Measurements from ENCODE around the gene RGS17. TPM values are rescaled to one million over a fixed set of nuclear protein-coding genes. Genes with fewer than 3 reads are reported as not detected.
"Not testable (repeated sequence)": the region's sequence is repeated elsewhere in the genome, so short reads cannot be mapped to it uniquely, and the experiment has no call there.

The RGS17 gene
- total RNA-seq, 2 donors from 2014 or later: 0.26 to 0.45 TPM

DNA sequence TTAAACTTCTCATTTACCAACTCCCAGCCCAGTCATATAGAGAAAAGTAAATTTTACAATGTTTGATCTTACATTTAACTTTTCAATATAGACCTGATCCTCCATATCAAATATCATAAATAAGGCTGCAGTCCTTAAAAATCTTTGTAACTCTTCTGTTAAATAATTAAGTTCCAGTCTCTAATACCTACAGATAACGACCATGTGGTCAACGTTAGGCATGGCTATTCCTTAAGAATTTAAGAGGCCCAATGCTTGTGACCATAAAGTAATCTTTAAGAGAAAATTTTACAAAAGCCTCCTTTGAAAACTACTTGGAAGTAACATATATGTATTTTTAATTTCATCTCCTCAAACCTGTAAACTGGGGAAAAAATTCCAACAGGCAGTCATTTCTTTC, 149.9 kb downstream of the RGS17 start:
- peak overlapping the region; percentile 0 to 4 for H3K27ac Mint-ChIP-seq
- H3K36me3 Mint-ChIP-seq: peaks cover 21% of the 10 kb centered on the region
- H3K9me3 Mint-ChIP-seq: no peaks in the 10 kb centered on the region
- H3K4me3 Mint-ChIP-seq: peak overlapping the region; percentile 70
- no peak for DNase-seq (ENCODE audit: low spot score)
- peaks cover 30 to 43% of the 10 kb centered on the region in 2 donors for H3K4me1 Mint-ChIP-seq (ENCODE audit: low read depth in 2 of 2)
- H3K27me3 Mint-ChIP-seq: no peaks in the 10 kb centered on the region
- no peak for ATAC-seq

DNA sequence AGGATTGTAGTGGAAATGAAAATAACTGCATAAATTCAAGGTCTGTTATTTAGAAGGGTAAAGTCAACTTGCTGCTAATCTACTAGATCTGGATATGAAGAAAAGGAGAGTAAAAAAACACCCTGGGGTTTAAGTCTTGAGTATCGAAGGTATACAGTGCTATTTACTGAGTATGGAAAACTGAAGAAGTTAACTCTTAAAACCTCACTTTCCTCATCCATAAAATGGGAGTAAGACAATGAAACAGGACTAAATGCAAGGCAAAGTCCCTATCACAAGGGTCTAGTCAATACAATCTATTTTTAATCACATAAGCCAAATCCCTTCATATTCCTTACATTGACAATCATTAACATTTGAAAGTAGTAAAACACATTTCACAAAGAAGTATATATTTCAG, 150.4 kb downstream of the RGS17 start:
- H3K4me1 Mint-ChIP-seq (ENCODE audit: low read depth in 2 of 2): peaks cover 30 to 46% of the 10 kb centered on the region in 2 donors
- H3K9me3 Mint-ChIP-seq: no peaks in the 10 kb centered on the region
- peak overlapping the region; percentile 70 for H3K4me3 Mint-ChIP-seq
- H3K27ac Mint-ChIP-seq: peak overlapping the region in 1 of 2 donors; percentile 0
- DNase-seq (ENCODE audit: low spot score) (no peak), ATAC-seq (no peak)
- H3K27me3 Mint-ChIP-seq: no peaks in the 10 kb centered on the region
- peaks cover 21% of the 10 kb centered on the region for H3K36me3 Mint-ChIP-seq

DNA sequence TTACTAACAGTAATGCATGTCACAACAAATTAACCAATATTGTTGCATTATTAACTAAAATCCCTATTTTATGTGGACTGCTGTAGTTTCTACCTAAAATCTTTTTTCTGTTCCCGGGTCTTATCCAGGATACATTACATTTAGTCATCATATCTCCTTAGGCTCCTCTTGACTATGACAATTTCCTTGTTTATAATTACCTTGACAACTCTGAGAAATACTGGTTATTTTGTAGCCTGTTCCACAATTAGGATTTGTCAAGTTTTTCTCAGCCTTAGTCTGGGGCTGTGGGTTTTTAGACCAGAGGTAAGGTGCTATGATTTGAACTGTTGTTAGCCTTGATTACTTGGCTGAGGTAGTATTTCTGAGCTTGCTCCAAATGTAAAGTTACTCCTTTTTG, 152.0 kb downstream of the RGS17 start:
- H3K36me3 Mint-ChIP-seq: peaks cover 31% of the 10 kb centered on the region
- H3K27ac Mint-ChIP-seq: no peak overlapping the region
- H3K4me3 Mint-ChIP-seq: no peak overlapping the region
- no peaks in the 10 kb centered on the region for H3K27me3 Mint-ChIP-seq
- no peak for ATAC-seq
- no peak for DNase-seq (ENCODE audit: low spot score)
- H3K4me1 Mint-ChIP-seq (ENCODE audit: low read depth in 2 of 2): peaks cover 28 to 43% of the 10 kb centered on the region in 2 donors
- H3K9me3 Mint-ChIP-seq: no peaks in the 10 kb centered on the region

DNA sequence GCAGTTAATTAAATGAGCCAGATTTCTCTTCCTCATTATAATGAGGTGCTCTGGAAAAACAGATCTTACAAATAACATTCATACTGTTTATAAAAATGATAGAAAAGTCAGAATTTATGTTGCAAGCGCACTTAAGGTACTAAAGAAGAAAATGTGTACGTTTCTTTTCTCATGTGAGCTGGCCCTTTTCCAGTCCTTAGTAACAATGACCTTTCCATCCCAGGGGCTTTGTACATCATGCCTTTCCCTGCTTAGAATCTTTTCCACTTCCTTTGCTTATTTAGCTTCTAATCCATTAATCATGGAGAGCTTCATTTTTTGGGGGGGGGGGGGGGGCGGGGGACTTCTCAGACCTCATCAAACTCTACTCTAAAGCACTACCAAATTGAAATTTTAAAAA, 153.0 kb downstream of the RGS17 start:
- no peaks in the 10 kb centered on the region for H3K9me3 Mint-ChIP-seq
- ATAC-seq (no peak), DNase-seq (ENCODE audit: low spot score) (no peak)
- no peaks in the 10 kb centered on the region for H3K27me3 Mint-ChIP-seq
- no peak overlapping the region for H3K27ac Mint-ChIP-seq
- peaks cover 40% of the 10 kb centered on the region for H3K36me3 Mint-ChIP-seq
- peaks cover 33 to 39% of the 10 kb centered on the region in 2 donors for H3K4me1 Mint-ChIP-seq (ENCODE audit: low read depth in 2 of 2)
- no peak overlapping the region for H3K4me3 Mint-ChIP-seq

DNA sequence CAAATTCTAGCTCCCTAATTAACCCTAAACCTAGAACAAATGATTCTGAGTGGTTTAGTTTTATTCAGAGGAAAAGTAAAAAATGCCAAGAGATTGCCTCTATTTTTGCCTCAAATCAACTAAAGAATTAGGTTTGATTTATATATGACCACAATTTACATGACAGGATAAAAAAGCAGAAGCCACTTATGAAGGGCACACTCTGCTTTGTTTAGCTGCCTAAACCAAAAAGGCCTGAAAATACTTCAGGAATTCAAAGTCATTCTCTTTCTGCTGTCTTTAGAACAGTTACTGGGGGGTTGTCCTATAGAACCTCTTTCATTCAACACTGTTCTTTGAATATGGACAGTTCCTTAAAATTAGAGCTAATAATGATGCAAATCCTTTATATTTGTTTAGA, 153.5 kb downstream of the RGS17 start:
- DNase-seq (ENCODE audit: low spot score) (no peak), ATAC-seq (no peak)
- H3K27me3 Mint-ChIP-seq: no peaks in the 10 kb centered on the region
- peaks cover 41% of the 10 kb centered on the region for H3K36me3 Mint-ChIP-seq
- no peak overlapping the region for H3K27ac Mint-ChIP-seq
- no peak overlapping the region for H3K4me3 Mint-ChIP-seq
- H3K4me1 Mint-ChIP-seq (ENCODE audit: low read depth in 2 of 2): peaks cover 33 to 39% of the 10 kb centered on the region in 2 donors
- H3K9me3 Mint-ChIP-seq: no peaks in the 10 kb centered on the region

DNA sequence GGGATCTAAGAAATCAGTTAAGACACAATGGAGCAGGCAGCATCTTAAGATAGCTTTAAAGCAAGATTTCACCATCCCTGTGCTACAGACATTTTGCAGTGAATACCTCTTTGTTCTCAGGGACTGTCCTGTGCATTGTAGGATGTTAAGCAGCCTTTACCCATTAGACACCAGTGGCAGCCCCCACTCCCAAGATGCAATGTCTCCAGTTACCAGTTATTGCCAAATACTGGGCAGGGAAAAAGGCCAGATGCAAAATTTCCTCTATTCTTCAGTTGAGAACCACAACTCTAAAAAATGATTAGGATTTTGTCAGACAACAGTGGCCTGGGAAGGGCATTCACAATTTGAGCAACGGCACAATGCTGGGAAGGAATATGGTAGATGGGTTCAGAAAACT, 154.3 kb downstream of the RGS17 start:
- H3K27ac Mint-ChIP-seq: peak overlapping the region; percentile 12 to 27
- no peaks in the 10 kb centered on the region for H3K27me3 Mint-ChIP-seq
- peak overlapping the region; percentile 32 for H3K4me3 Mint-ChIP-seq
- H3K9me3 Mint-ChIP-seq: no peaks in the 10 kb centered on the region
- peaks cover 42% of the 10 kb centered on the region for H3K36me3 Mint-ChIP-seq
- H3K4me1 Mint-ChIP-seq (ENCODE audit: low read depth in 2 of 2): peaks cover 33 to 39% of the 10 kb centered on the region in 2 donors
- DNase-seq (ENCODE audit: low spot score) (no peak), ATAC-seq (no peak)

DNA sequence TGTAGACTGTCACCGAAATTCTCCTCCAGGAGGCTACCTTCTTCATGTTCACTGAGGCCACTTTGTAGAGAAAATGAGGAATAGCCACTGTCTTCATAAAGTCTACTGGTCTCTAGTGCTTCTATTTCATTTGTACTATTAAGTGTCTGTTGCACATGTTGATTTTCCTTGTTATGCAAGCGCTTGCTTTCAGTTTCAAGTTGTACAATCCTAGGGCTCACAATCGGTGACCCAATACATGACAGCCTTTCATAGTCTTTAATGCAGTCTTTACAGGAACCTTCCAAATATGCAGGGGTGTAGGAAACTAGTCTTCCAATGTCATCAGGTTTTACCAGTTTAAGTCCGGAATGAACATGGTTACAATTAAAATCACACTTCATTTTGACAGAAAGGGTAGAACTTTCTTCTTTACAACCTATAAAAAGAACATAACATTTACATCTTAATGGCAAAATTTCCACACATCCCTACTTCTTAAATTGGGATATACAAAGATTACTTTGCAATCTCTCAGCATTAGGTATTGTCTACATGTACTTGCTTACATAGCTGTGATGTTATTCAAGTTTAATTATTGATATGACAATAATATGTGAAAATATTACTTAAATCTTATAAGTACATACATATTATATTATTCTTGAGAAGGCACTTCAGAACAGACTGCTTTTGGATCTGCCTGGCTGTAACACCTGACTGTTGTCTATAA, 155.7 kb downstream of the RGS17 start:
- peak overlapping the region; percentile 75 to 93 for H3K27ac Mint-ChIP-seq
- H3K4me3 Mint-ChIP-seq: peak overlapping the region; percentile 81
- DNase-seq (ENCODE audit: low spot score) (no peak), ATAC-seq (peak; percentile 82 to 85)
- peaks cover 44% of the 10 kb centered on the region for H3K36me3 Mint-ChIP-seq
- peaks cover 26 to 28% of the 10 kb centered on the region in 2 donors for H3K4me1 Mint-ChIP-seq (ENCODE audit: low read depth in 2 of 2)
- no peaks in the 10 kb centered on the region for H3K9me3 Mint-ChIP-seq
- no peaks in the 10 kb centered on the region for H3K27me3 Mint-ChIP-seq

DNA sequence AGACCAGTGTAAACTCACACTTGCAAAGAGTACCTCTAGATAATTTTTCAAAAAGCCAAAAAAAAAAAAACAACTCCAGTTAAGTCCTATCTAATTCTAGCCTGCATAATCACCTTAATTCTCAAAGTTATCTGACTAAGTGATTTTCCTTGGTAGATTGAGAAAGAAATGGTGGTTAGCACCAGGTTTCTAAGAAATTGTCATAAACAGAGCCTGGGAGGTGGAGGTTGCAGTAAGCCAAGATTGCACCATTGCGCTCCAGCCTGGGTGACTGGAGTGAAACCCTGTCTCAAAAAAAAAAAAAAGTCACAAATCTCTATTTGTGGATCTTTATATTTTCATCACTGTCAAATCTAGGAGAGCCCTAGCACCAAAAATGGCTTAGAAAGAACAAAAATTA, 157.2 kb downstream of the RGS17 start:
- Mint-ChIP-seq H3K4me1 (ENCODE audit: low read depth in 2 of 2) (peaks cover 18 to 22% of the 10 kb centered on the region in 2 donors), H3K27ac (peak overlapping the region; percentile 60 to 72), H3K27me3 (no peaks in the 10 kb centered on the region), H3K9me3 (peaks cover 6% of the 10 kb centered on the region), H3K36me3 (peaks cover 46% of the 10 kb centered on the region), H3K4me3 (peak overlapping the region; percentile 32)
- DNase-seq (ENCODE audit: low spot score) (peak; percentile 68), ATAC-seq (peak; percentile 71 to 88)

DNA sequence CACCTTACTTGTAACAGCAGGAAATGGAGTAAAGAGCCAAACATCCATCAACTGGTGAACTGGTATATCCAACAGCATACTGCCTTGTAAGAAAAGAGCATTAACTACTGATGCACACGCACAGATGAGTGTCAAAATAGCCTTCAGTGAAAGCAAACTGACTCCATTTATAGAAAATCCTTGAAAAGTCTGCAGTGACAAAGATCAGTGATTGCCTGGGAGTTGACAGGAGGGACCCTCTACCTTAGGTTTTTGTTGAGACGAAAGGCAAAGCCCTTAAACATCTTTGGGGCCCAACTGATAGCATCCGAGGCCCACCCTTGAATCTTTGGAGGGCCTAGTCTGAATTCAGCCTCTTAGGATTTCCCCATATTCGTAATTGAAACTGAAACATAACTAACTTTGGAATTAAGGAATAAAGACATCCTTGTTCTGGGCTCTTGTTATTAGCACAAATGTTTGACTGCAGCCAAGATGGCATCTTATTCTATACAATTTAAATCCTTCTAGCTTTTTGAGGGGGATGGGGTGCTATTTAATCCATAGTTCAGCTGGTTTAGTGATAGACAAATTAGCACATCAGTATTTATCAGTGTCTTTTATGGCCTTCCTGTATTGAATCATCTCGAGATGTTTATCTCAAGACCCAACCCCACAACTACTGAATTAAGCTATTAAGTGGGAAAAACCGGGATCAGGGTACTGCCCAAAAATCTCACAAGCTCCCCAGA, 161.2 kb downstream of the RGS17 start:
- Mint-ChIP-seq H3K4me3 (no peak overlapping the region), H3K27me3 (no peaks in the 10 kb centered on the region), H3K4me1 (ENCODE audit: low read depth in 2 of 2) (peaks cover 1 to 8% of the 10 kb centered on the region in 2 donors), H3K36me3 (peaks cover 42% of the 10 kb centered on the region), H3K9me3 (peaks cover 14% of the 10 kb centered on the region), H3K27ac (no peak overlapping the region)
- ATAC-seq (no peak), DNase-seq (ENCODE audit: low spot score) (no peak)

DNA sequence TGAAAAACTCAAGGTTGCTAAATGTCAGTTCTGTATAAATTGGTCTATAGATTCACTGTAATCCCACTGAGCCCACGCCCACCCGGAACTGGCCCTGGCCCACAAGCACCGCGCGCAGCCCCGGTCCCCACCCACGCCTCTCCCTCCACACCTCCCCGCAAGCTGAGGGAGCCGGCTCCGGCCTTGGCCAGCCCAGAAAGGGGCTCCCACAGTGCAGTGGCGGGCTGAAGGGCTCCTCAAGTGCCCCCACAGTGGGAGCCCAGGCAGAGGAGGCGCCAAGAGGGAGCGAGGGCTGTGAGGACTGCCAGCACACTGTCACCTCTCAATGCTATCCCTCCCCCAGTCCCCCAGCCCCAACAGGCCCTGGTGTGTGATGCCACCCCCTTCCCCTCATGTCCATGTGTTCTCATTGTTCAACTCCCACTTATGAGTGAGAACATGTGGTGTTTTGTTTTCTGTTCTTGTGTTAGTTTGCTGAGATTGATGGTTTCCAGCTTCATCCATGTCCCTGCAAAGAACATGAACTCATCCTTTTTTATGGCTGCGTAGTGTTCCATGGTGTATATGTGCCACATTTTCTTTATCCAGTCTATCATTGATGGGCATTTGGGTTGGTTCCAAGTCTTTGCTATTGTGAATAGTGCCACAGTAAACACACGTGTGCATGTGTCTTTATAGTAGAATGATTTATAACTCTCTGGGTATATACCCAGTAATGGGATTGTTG, 164.8 kb downstream of the RGS17 start:
- H3K4me1 Mint-ChIP-seq (ENCODE audit: low read depth in 2 of 2); ATAC-seq; H3K4me3 Mint-ChIP-seq; H3K27ac Mint-ChIP-seq; DNase-seq (ENCODE audit: low spot score): not testable (repeated sequence)
- peaks cover 16 to 26% of the 10 kb centered on the region in 2 donors for H3K27me3 Mint-ChIP-seq
- peaks cover 14% of the 10 kb centered on the region for H3K9me3 Mint-ChIP-seq
- H3K36me3 Mint-ChIP-seq: peaks cover 24% of the 10 kb centered on the region

DNA sequence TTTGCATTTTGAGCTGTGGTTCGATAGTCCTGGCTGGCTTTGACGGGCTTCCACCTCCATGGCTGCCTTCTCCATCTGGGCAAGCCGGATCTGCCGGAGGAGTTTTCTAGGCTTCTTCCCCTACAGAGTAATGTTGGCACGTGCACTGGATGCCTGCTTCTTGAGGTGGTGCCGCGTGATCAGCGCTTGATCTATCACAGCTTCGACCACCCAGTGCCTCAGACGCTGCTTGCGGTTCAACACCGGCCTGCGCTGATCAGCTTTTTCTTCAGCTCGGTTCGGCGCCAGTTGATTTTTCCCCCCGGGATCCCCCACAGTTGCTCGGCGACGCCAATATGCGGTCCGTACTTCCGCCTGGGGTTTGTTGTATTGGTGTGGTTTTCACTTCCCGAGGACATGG, 171.7 kb downstream of the RGS17 start:
- DNase-seq (ENCODE audit: low spot score) (no peak), ATAC-seq (no peak)
- Mint-ChIP-seq H3K27ac (no peak overlapping the region), H3K9me3 (no peaks in the 10 kb centered on the region), H3K36me3 (no peaks in the 10 kb centered on the region), H3K4me1 (ENCODE audit: low read depth in 2 of 2) (no peaks in the 10 kb centered on the region), H3K4me3 (no peak overlapping the region), H3K27me3 (peaks cover 20 to 33% of the 10 kb centered on the region in 2 donors)

DNA sequence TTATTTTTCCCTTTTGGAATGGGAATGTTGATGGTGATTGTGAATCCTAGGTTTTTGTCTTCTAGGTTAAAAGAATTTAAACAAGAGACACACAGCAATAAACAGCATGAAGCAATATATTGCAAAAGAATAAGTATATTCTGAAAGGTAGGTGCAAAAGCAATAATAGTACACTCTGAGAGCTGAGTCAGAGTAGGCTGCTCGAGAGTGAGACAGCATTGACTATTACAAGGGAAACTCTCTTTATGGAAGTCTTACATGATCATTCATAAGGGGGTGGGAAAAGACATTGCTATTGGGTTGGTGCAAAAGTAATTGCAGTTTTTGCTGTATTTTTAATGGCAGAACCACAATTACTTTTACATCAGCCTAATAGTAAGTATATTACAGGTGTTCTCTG, 173.3 kb downstream of the RGS17 start:
- DNase-seq (ENCODE audit: low spot score): no peak
- H3K9me3 Mint-ChIP-seq: no peaks in the 10 kb centered on the region
- H3K27ac Mint-ChIP-seq: no peak overlapping the region
- no peaks in the 10 kb centered on the region for H3K4me1 Mint-ChIP-seq (ENCODE audit: low read depth in 2 of 2)
- no peak for ATAC-seq
- H3K27me3 Mint-ChIP-seq: peaks cover 21 to 25% of the 10 kb centered on the region in 2 donors
- no peak overlapping the region for H3K4me3 Mint-ChIP-seq
- no peaks in the 10 kb centered on the region for H3K36me3 Mint-ChIP-seq

All from natural killer cell treated with Interleukin-12 subunit alpha and Interleukin-12 subunit beta and Interleukin-15 and Interleukin-18, amount 100 ng/mL, for 72 hours (primary cell).